ENCODE data around the gene EDARADD. TPM values are rescaled to one million over a fixed set of nuclear protein-coding genes. Genes with fewer than 3 reads are reported as not detected.
A peak's percentile ranks its signal among the peaks of the same experiment; 100 is the strongest.
"Not testable (repeated sequence)": the region's sequence is repeated elsewhere in the genome, so short reads cannot be mapped to it uniquely, and the experiment has no call there.

EDARADD gene
- total RNA-seq, 1 donor from 2014 or later: 56.8 TPM

- DNase-seq (ENCODE audit: low spot score); H3K4me3 Mint-ChIP-seq; H3K27me3 Mint-ChIP-seq (ENCODE audit: insufficient read depth); H3K36me3 Mint-ChIP-seq (ENCODE audit: low read depth); H3K27ac Mint-ChIP-seq; H3K4me1 Mint-ChIP-seq (ENCODE audit: low read depth); intact Hi-C loops (cut with micrococcal nuclease); H3K9me3 Mint-ChIP-seq: not testable (repeated sequence)
Measured at GRCh38 chr1:236366681-236367080, 27.4 kb upstream of the EDARADD start.

- Mint-ChIP-seq H3K4me3 (no peak overlapping the region), H3K9me3 (no peaks in the 10 kb centered on the region), H3K27ac (no peak overlapping the region), H3K4me1 (ENCODE audit: low read depth) (peaks cover 5% of the 10 kb centered on the region), H3K36me3 (ENCODE audit: low read depth) (no peaks in the 10 kb centered on the region), H3K27me3 (ENCODE audit: insufficient read depth) (peaks cover 7% of the 10 kb centered on the region)
- DNase-seq (ENCODE audit: low spot score): no peak
- intact Hi-C loops (cut with micrococcal nuclease): no loop called here
Measured at GRCh38 chr1:236370420-236370819, 23.7 kb upstream of the EDARADD start.

- no peak for DNase-seq (ENCODE audit: low spot score)
- Mint-ChIP-seq H3K36me3 (ENCODE audit: low read depth) (no peaks in the 10 kb centered on the region), H3K9me3 (no peaks in the 10 kb centered on the region), H3K4me1 (ENCODE audit: low read depth) (peaks cover 5% of the 10 kb centered on the region), H3K4me3 (no peak overlapping the region), H3K27me3 (ENCODE audit: insufficient read depth) (peaks cover 7% of the 10 kb centered on the region), H3K27ac (no peak overlapping the region)
- intact Hi-C loops (cut with micrococcal nuclease): no loop called here
Measured at GRCh38 chr1:236371083-236371482, 23.0 kb upstream of the EDARADD start.

GRCh38 chr1:236377832-236378535 lies 16.1 kb upstream of the EDARADD start:
- Mint-ChIP-seq H3K36me3 (ENCODE audit: low read depth) (peaks cover 2% of the 10 kb centered on the region), H3K9me3 (peaks cover 5% of the 10 kb centered on the region), H3K27me3 (ENCODE audit: insufficient read depth) (peaks cover 11% of the 10 kb centered on the region), H3K27ac (no peak overlapping the region), H3K4me1 (ENCODE audit: low read depth) (no peaks in the 10 kb centered on the region), H3K4me3 (no peak overlapping the region)
- intact Hi-C loops (cut with micrococcal nuclease): no loop called here
- DNase-seq (ENCODE audit: low spot score): no peak

- DNase-seq (ENCODE audit: low spot score): no peak
- Mint-ChIP-seq H3K27me3 (ENCODE audit: insufficient read depth) (peaks cover 6% of the 10 kb centered on the region), H3K27ac (no peak overlapping the region)
Measured at GRCh38 chr1:236381565-236382158, 12.4 kb upstream of the EDARADD start.

GRCh38 chr1:236388332-236388731 lies 5.8 kb upstream of the EDARADD start:
- H3K27ac Mint-ChIP-seq: no peak overlapping the region
- DNase-seq (ENCODE audit: low spot score): no peak
- intact Hi-C loops (cut with micrococcal nuclease): no loop called here
- H3K36me3 Mint-ChIP-seq (ENCODE audit: low read depth): no peaks in the 10 kb centered on the region
- peaks cover 21% of the 10 kb centered on the region for H3K4me1 Mint-ChIP-seq (ENCODE audit: low read depth)
- H3K27me3 Mint-ChIP-seq (ENCODE audit: insufficient read depth): peaks cover 11% of the 10 kb centered on the region
- H3K9me3 Mint-ChIP-seq: no peaks in the 10 kb centered on the region
- H3K4me3 Mint-ChIP-seq: no peak overlapping the region

More at GRCh38 chr1:236381565-236382158, 12.4 kb upstream of the EDARADD start:
- intact Hi-C loops (cut with micrococcal nuclease): no loop called here
- Mint-ChIP-seq H3K9me3 (peaks cover 5% of the 10 kb centered on the region), H3K4me3 (no peak overlapping the region), H3K36me3 (ENCODE audit: low read depth) (peaks cover 2% of the 10 kb centered on the region), H3K4me1 (ENCODE audit: low read depth) (no peaks in the 10 kb centered on the region)

- Mint-ChIP-seq H3K4me1 (ENCODE audit: low read depth) (peaks cover 30% of the 10 kb centered on the region), H3K9me3 (no peaks in the 10 kb centered on the region), H3K36me3 (ENCODE audit: low read depth) (no peaks in the 10 kb centered on the region), H3K27ac (no peak overlapping the region), H3K27me3 (ENCODE audit: insufficient read depth) (peaks cover 11% of the 10 kb centered on the region), H3K4me3 (no peak overlapping the region)
- DNase-seq (ENCODE audit: low spot score): no peak
- intact Hi-C loops (cut with micrococcal nuclease): no loop called here
Measured at GRCh38 chr1:236389253-236389652, 4.8 kb upstream of the EDARADD start.

GRCh38 chr1:236391008-236391407 lies 3.1 kb upstream of the EDARADD start:
- Mint-ChIP-seq H3K36me3 (ENCODE audit: low read depth) (peaks cover 3% of the 10 kb centered on the region), H3K4me1 (ENCODE audit: low read depth) (peaks cover 33% of the 10 kb centered on the region), H3K27ac (no peak overlapping the region), H3K27me3 (ENCODE audit: insufficient read depth) (peaks cover 16% of the 10 kb centered on the region), H3K9me3 (no peaks in the 10 kb centered on the region), H3K4me3 (no peak overlapping the region)
- no peak for DNase-seq (ENCODE audit: low spot score)
- intact Hi-C loops (cut with micrococcal nuclease): loop anchor here (5.0 to 10.0 kb wide), 3 partner anchors 406 to 746 kb away; partner anchors contain the start of genes GNG4, LYST and MTR

GRCh38 chr1:236392182-236392581 lies 1.9 kb upstream of the EDARADD start:
- H3K27ac Mint-ChIP-seq: no peak overlapping the region
- DNase-seq (ENCODE audit: low spot score): no peak
- intact Hi-C loops (cut with micrococcal nuclease): loop anchor here (5.0 to 10.0 kb wide), 3 partner anchors 405 to 747 kb away; partner anchors contain the start of genes GNG4, LYST and MTR
- no peak overlapping the region for H3K4me3 Mint-ChIP-seq
- H3K4me1 Mint-ChIP-seq (ENCODE audit: low read depth): peaks cover 44% of the 10 kb centered on the region
- peaks cover 8% of the 10 kb centered on the region for H3K36me3 Mint-ChIP-seq (ENCODE audit: low read depth)
- H3K27me3 Mint-ChIP-seq (ENCODE audit: insufficient read depth): peaks cover 20% of the 10 kb centered on the region
- H3K9me3 Mint-ChIP-seq: no peaks in the 10 kb centered on the region

- intact Hi-C loops (cut with micrococcal nuclease): loop anchor here (1.0 to 10.0 kb wide), 8 partner anchors 111 to 750 kb away; partner anchors contain the start of genes GNG4, GPR137B, HEATR1 and LYST
- Mint-ChIP-seq H3K4me1 (ENCODE audit: low read depth) (peaks cover 51% of the 10 kb centered on the region), H3K27ac (peak overlapping the region; percentile 87), H3K9me3 (no peaks in the 10 kb centered on the region), H3K4me3 (peak overlapping the region; percentile 90), H3K36me3 (ENCODE audit: low read depth) (peaks cover 18% of the 10 kb centered on the region), H3K27me3 (ENCODE audit: insufficient read depth) (peaks cover 17% of the 10 kb centered on the region)
- no peak for DNase-seq (ENCODE audit: low spot score)
Measured at GRCh38 chr1:236394879-236395229, 768 bp downstream of the EDARADD start.

GRCh38 chr1:236395230-236395946 lies 1.3 kb downstream of the EDARADD start:
- Mint-ChIP-seq H3K4me3 (peak overlapping the region; percentile 97), H3K27ac (peak overlapping the region; percentile 87), H3K4me1 (ENCODE audit: low read depth) (peaks cover 53% of the 10 kb centered on the region), H3K9me3 (no peaks in the 10 kb centered on the region), H3K27me3 (ENCODE audit: insufficient read depth) (peaks cover 17% of the 10 kb centered on the region), H3K36me3 (ENCODE audit: low read depth) (peaks cover 18% of the 10 kb centered on the region)
- peak; percentile 39 for DNase-seq (ENCODE audit: low spot score)
- intact Hi-C loops (cut with micrococcal nuclease): loop anchor here (2.0 to 10.0 kb wide), 4 partner anchors 207 to 751 kb away; partner anchors contain the start of genes GNG4 and HEATR1

- Mint-ChIP-seq H3K27ac (peak overlapping the region; percentile 95), H3K4me3 (peak overlapping the region; percentile 97), H3K9me3 (no peaks in the 10 kb centered on the region), H3K27me3 (ENCODE audit: insufficient read depth) (peaks cover 17% of the 10 kb centered on the region), H3K4me1 (ENCODE audit: low read depth) (peaks cover 46% of the 10 kb centered on the region), H3K36me3 (ENCODE audit: low read depth) (peaks cover 18% of the 10 kb centered on the region)
- DNase-seq (ENCODE audit: low spot score): no peak
- intact Hi-C loops (cut with micrococcal nuclease): loop anchor here (1.0 to 10.0 kb wide), 8 partner anchors 20 to 751 kb away; partner anchors contain the start of genes GNG4 and HEATR1
Measured at GRCh38 chr1:236395947-236396664, 2.0 kb downstream of the EDARADD start.
